ENCODE data around the gene SLC39A6.

DNA sequence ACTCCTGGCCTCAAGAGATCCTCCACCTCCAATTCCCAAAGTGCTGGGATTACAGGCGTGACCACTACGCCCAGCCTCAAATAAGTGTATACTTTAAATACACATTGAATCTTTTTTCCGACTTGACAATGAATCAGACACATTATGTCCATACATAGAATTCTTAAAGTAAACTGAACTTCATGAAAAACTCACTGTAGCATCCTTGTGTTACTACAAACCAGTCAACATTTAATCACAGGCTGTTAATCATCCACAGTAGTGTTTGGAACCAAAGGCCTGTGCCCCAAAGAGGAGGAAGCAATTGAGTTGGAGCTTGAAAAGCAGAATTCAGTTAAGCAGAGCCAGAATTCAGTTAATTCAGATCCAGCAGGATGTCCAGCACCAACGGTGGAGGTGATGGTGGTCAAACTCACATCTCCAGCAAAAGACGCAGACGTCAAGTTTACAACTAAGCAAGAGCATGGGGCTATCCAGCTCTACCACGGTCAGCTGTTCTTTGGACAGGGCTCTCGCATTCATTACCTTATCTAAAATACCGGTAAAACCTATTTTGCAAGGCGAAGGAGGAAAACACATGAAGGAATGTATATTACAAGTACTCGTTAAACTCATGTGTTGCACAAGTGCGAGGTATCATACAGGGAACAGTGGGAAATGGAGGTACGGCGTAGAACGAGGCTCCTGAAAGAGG, 1.2 kb downstream of the SLC39A6 start:
- no peak for TF ChIP-seq POLR2A (IDR thresholded peaks at IDR 0.05)
- TF ChIP-seq, protein P1, sequence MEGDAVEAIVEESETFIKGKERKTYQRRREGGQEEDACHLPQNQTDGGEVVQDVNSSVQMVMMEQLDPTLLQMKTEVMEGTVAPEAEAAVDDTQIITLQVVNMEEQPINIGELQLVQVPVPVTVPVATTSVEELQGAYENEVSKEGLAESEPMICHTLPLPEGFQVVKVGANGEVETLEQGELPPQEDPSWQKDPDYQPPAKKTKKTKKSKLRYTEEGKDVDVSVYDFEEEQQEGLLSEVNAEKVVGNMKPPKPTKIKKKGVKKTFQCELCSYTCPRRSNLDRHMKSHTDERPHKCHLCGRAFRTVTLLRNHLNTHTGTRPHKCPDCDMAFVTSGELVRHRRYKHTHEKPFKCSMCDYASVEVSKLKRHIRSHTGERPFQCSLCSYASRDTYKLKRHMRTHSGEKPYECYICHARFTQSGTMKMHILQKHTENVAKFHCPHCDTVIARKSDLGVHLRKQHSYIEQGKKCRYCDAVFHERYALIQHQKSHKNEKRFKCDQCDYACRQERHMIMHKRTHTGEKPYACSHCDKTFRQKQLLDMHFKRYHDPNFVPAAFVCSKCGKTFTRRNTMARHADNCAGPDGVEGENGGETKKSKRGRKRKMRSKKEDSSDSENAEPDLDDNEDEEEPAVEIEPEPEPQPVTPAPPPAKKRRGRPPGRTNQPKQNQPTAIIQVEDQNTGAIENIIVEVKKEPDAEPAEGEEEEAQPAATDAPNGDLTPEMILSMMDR (IDR thresholded peaks at IDR 0.05), result no peak
